OCI-LY7 (cell line): ENCODE measurements around the gene IRS1. TPM values are rescaled to one million over a fixed set of nuclear protein-coding genes. Genes with fewer than 3 reads are reported as not detected.

Source experiments
- BruUV-seq: library from RNA; stranded (reverse); fragments of 400-500 nt; replicated peaks from 2 replicates; lab custom pipeline; 2021; lab: Mats Ljungman, UMichigan
- CTCF ChIA-PET: fragments of 300-600 bp; sonication (Branson Sonifier 250); formaldehyde crosslinking; loops from one replicate; lab custom pipeline; 2022; ENCODE audit warnings: antibody characterized with exemption; ENCODE audit not compliant: unreplicated experiment; lab: Charles Lee
- POLR2A ChIA-PET: fragments of 300-600 bp; sonication (Branson Sonifier 250); formaldehyde crosslinking; loops from one replicate; lab custom pipeline; 2022; ENCODE audit warnings: antibody characterized with exemption; lab: Charles Lee
- DNase-seq: peaks from one replicate; pipeline ENCODE4 v3.0.0-alpha.2; 2015; ENCODE audit warnings: low spot score
- H2AFZ ChIP-seq: fragments of 200-600 bp; sonication (generic), shearing (Covaris generic); 2 replicates; pipeline ENCODE4 v1.6.1; 2014; ENCODE audit warnings: mild to moderate bottlenecking, antibody characterized with exemption, low read length, moderate library complexity
- H3K27ac ChIP-seq: fragments of 200-600 bp; sonication (generic); 2 replicates; pipeline ENCODE4 v1.5.1; 2014; ENCODE audit warnings: mixed run types, low read depth, mild to moderate bottlenecking, moderate library complexity, low read length, inconsistent platforms; ENCODE audit not compliant: poor library complexity, severe bottlenecking
- H3K36me3 ChIP-seq: fragments of 200-600 bp; sonication (generic); 2 replicates; pipeline ENCODE4 v1.6.1; 2014; ENCODE audit warnings: mild to moderate bottlenecking, antibody characterized with exemption, low read length, moderate library complexity, mixed read lengths; ENCODE audit not compliant: insufficient read depth
- H3K4me1 ChIP-seq: fragments of 200-600 bp; sonication (generic); 2 replicates; pipeline ENCODE4 v1.5.1; 2014; ENCODE audit warnings: mild to moderate bottlenecking, low read length; ENCODE audit not compliant: insufficient read depth, poor library complexity, severe bottlenecking
- H3K4me2 ChIP-seq: fragments of 200-600 bp; sonication (generic); 2 replicates; pipeline ENCODE4 v1.6.1; 2014; ENCODE audit warnings: mild to moderate bottlenecking, low read length
- H3K4me3 ChIP-seq: fragments of 200-600 bp; sonication (generic); 2 replicates; pipeline ENCODE4 v1.5.1; 2014; ENCODE audit warnings: mild to moderate bottlenecking, low read depth, low read length; ENCODE audit not compliant: poor library complexity, severe bottlenecking
- H3K79me2 ChIP-seq: fragments of 200-600 bp; sonication (generic); 2 replicates; pipeline ENCODE4 v1.6.1; 2016; ENCODE audit warnings: low read depth, mild to moderate bottlenecking, low read length, moderate library complexity, mixed read lengths; ENCODE audit not compliant: insufficient read depth
- H3K9me2 ChIP-seq: fragments of 200-600 bp; sonication (generic); 2 replicates; pipeline ENCODE4 v1.6.1; 2016; ENCODE audit warnings: mild to moderate bottlenecking, low read length, mixed read lengths; ENCODE audit not compliant: insufficient read depth
- H3K9me3 ChIP-seq: fragments of 200-600 bp; sonication (generic); 2 replicates; pipeline ENCODE4 v1.6.1; 2014; ENCODE audit warnings: mild to moderate bottlenecking, mixed run types, low read length, mixed read lengths
- H4K20me1 ChIP-seq: fragments of 200-600 bp; sonication (generic); 2 replicates; pipeline ENCODE4 v1.6.1; 2014; ENCODE audit warnings: mild to moderate bottlenecking, antibody characterized with exemption, low read length, moderate library complexity, mixed read lengths; ENCODE audit not compliant: insufficient read depth
- EZH2phosphoT487 ChIP-seq: fragments of 200-600 bp; sonication (generic); IDR thresholded peaks from 2 replicates; pipeline ENCODE4 v1.6.1; 2018; ENCODE audit warnings: low read depth, borderline replicate concordance, mild to moderate bottlenecking, mixed run types, antibody characterized with exemption, low read length, moderate library complexity, mixed read lengths
- intact Hi-C: fragments of 100-400 bp; cut with micrococcal nuclease; formaldehyde crosslinking; loops from one replicate; pipeline ENCODE4 v1.10.0; 2022; ENCODE audit not compliant: unreplicated experiment
- total RNA-seq, 2 experiments: library from RNA; depleted of rRNA in 1 of 2; stranded (reverse); fragments of >200 nt in 1 of 2; shearing (Covaris generic) in 1 of 2; gene quantifications; 2 replicates each; pipeline ENCODE4 v1.2.3, GENCODE V29; 2014 to 2022
- TF ChIP-seq, protein P1 (sequence below): fragments of 200-600 bp; sonication (generic); conservative IDR thresholded peaks from 2 replicates; pipeline ENCODE4 v1.5.1; 2014; ENCODE audit warnings: mild to moderate bottlenecking, antibody characterized with exemption, low read length, moderate library complexity, mixed read lengths

Gene IRS1
- total RNA-seq, 2 experiments from 2014 or later = 18.1 to 23.5 TPM

DNA sequence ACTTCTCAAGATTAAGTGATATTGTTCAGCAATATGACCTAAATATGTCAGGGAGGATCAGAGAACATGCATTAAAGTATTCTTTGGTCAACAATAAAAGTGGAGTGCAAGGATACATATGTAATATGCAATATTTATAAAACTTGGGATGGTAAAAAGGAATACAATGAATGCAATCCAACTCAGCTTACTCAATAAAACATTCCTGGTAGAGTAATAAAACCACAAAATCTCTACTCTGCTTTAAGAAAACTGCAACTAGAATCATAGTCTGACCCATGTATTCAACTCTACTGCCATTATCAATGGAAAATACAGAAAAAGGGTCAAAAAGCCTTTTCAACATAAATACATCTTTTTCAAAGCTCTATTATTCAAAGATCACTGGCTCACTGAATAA lies 11.6 kb downstream of the IRS1 start:
- ChIA-PET CTCF (no interaction called here), POLR2A (interaction anchor here (0.7 to 10.5 kb wide), 7 partner anchors 9 to 196 kb away, joined by 3 to 122 read pairs (median 5); no protein-coding TSS in a partner anchor)
- Histone ChIP-seq H3K36me3 (peaks cover 39% of the 10 kb centered on the region), H3K9me3 (no peaks in the 10 kb centered on the region; the same call in 1 of the 2 replicates), H3K27ac (no peak overlapping the region), H3K4me1 (peaks cover 36% of the 10 kb centered on the region), H2AFZ (no peak overlapping the region), H4K20me1 (no peaks in the 10 kb centered on the region), H3K4me2 (no peak overlapping the region), H3K4me3 (no peak overlapping the region), H3K9me2 (no peaks in the 10 kb centered on the region), H3K79me2 (peaks cover 58% of the 10 kb centered on the region)
- DNase-seq = no peak
- intact Hi-C loops = no loop called here
- no TSS peak for BruUV-seq
- TF ChIP-seq EZH2phosphoT487 = no peak
- TF ChIP-seq, protein P1, sequence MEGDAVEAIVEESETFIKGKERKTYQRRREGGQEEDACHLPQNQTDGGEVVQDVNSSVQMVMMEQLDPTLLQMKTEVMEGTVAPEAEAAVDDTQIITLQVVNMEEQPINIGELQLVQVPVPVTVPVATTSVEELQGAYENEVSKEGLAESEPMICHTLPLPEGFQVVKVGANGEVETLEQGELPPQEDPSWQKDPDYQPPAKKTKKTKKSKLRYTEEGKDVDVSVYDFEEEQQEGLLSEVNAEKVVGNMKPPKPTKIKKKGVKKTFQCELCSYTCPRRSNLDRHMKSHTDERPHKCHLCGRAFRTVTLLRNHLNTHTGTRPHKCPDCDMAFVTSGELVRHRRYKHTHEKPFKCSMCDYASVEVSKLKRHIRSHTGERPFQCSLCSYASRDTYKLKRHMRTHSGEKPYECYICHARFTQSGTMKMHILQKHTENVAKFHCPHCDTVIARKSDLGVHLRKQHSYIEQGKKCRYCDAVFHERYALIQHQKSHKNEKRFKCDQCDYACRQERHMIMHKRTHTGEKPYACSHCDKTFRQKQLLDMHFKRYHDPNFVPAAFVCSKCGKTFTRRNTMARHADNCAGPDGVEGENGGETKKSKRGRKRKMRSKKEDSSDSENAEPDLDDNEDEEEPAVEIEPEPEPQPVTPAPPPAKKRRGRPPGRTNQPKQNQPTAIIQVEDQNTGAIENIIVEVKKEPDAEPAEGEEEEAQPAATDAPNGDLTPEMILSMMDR = no peak

DNA sequence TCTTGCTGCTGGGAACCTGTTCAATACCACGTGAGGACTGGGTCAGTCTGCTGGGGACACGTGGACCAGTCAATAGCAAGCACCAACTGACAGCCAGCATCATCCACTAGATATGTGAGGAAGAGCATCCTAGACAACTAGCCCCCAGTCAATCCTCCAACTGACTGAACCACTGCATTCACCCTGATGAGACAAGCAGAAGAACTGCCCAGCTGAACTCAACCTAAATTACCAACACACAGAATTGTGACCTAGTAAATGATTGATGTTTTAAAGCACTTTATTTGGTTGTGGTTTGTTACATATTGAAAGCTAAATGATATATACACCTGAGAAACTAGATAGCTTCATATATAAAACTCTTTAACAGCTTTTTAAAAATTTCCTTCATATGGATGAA lies 15.7 kb downstream of the IRS1 start:
- Histone ChIP-seq H4K20me1 (no peaks in the 10 kb centered on the region), H3K4me1 (peaks cover 1% of the 10 kb centered on the region), H3K9me3 (no peaks in the 10 kb centered on the region; the same call in 1 of the 2 replicates), H3K9me2 (no peaks in the 10 kb centered on the region), H3K27ac (no peak overlapping the region), H2AFZ (no peak overlapping the region), H3K4me3 (no peak overlapping the region), H3K4me2 (no peak overlapping the region), H3K36me3 (peaks cover 47% of the 10 kb centered on the region), H3K79me2 (peaks cover 22% of the 10 kb centered on the region; the same call in 1 of the 2 replicates)
- POLR2A ChIA-PET = interaction anchor here (1.0 to 1.7 kb wide), 3 partner anchors 9 to 235 kb away, joined by 3 to 5 read pairs (median 3); no protein-coding TSS in a partner anchor
- BruUV-seq = no TSS peak
- TF ChIP-seq EZH2phosphoT487 = no peak
- TF ChIP-seq, protein P1 = no peak
- DNase-seq = no peak
- intact Hi-C loops = no loop called here
- CTCF ChIA-PET = no interaction called here

DNA sequence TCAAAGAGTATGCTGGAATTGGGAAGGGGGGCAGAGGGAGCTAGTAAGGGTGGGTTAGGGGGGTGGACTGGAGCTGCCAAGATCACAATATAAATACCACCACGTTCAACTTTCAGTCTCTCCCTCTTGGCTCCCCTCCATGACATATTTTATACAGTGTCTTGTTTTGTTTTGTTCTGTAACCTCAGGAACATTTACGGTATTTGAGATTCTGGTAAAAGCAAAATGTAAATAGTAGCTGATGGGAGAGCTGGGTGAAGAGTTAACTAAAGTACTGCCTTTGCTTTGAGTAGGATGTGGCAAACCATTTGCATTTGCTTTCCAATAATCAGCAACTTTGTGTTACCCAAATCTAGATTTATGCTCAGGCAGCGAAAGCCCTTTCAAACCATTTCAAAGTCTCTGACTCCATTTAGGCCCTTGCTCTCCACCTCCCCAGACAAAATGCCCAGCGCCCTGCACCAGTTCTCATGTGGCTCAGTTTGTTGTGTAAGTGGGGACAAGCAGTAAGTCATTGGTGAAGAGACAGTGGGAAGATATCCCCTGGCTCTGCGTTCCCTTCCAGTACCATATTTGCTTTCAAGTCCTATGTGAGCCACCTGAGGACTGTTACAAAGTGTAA lies 17.4 kb downstream of the IRS1 start:
- Histone ChIP-seq H3K36me3 (peaks cover 53% of the 10 kb centered on the region), H3K4me3 (no peak overlapping the region), H4K20me1 (no peaks in the 10 kb centered on the region), H3K79me2 (peaks cover 11% of the 10 kb centered on the region; the same call in 1 of the 2 replicates), H3K9me3 (no peaks in the 10 kb centered on the region; the same call in 1 of the 2 replicates), H2AFZ (no peak overlapping the region), H3K27ac (no peak overlapping the region), H3K4me2 (no peak overlapping the region), H3K9me2 (no peaks in the 10 kb centered on the region), H3K4me1 (peaks cover 6% of the 10 kb centered on the region)
- TF ChIP-seq EZH2phosphoT487 = no peak
- TF ChIP-seq, protein P1 = no peak
- no TSS peak for BruUV-seq
- CTCF ChIA-PET = no interaction called here
- POLR2A ChIA-PET = interaction anchor here (0.7 to 1.2 kb wide), 2 partner anchors 18 to 1838 kb away, joined by 3 to 6 read pairs; partner anchors contain the start of gene IRS1
- DNase-seq = no peak
- intact Hi-C loops = no loop called here
